LNCAP (cell line): ENCODE measurements around the gene APCDD1L.

Source experiments
- CTCF ChIP-seq: fragments of 450-650 bp; IDR thresholded peaks from 2 replicates; pipeline ENCODE4 v1.5.1; 2017; ENCODE audit warnings: mild to moderate bottlenecking

APCDD1L gene

GRCh38 chr20:58440021-58440767 is 75.0 kb downstream of the APCDD1L start:
- no peak for TF ChIP-seq CTCF

GRCh38 chr20:58438970-58439808 is 76.0 kb downstream of the APCDD1L start:
- TF ChIP-seq CTCF = no peak

GRCh38 chr20:58436868-58437645 is 78.1 kb downstream of the APCDD1L start:
- TF ChIP-seq CTCF = no peak

- no peak for TF ChIP-seq CTCF
Measured at GRCh38 chr20:58435237-58435636, 80.0 kb downstream of the APCDD1L start.

- TF ChIP-seq CTCF = no peak
Measured at GRCh38 chr20:58434326-58434725, 80.9 kb downstream of the APCDD1L start.

- TF ChIP-seq CTCF = no peak
Measured at GRCh38 chr20:58433759-58434158, 81.4 kb downstream of the APCDD1L start.

GRCh38 chr20:58433029-58433647 is 82.1 kb downstream of the APCDD1L start:
- no peak for TF ChIP-seq CTCF
